Stimulated activated CD8-positive, alpha-beta memory T cell treated with anti-CD3 and anti-CD28 coated beads, Interleukin-12 subunit alpha, Interleukin-12 subunit beta, amount 100 ng/mL, for 24 hours (primary cell): Measurements from ENCODE around the gene ZNF182.
"Not testable (repeated sequence)": the region's sequence is repeated elsewhere in the genome, so short reads cannot be mapped to it uniquely, and the experiment has no call there.

Experiments
- DNase-seq: peaks from one replicate; pipeline ENCODE4 v3.0.0-alpha.2; 2020; ENCODE audit errors: extremely low read depth

Gene ZNF182

GRCh38 chrX:48001260-48001659, 2.5 kb downstream of the ZNF182 start:
- DNase-seq, result no peak

- no peak for DNase-seq
These were observed 11.1 kb downstream of the ZNF182 start for GRCh38 chrX:47992669-47993068.

GRCh38 chrX:47992095-47992380, 11.8 kb downstream of the ZNF182 start:
- no peak for DNase-seq

GRCh38 chrX:47991263-47992094, 12.3 kb downstream of the ZNF182 start:
- no peak for DNase-seq

- no peak for DNase-seq
These were observed 27.3 kb downstream of the ZNF182 start for GRCh38 chrX:47976254-47977151.

GRCh38 chrX:47973235-47973634, 30.6 kb downstream of the ZNF182 start:
- DNase-seq, result no peak

GRCh38 chrX:47965526-47965925, 38.3 kb downstream of the ZNF182 start:
- DNase-seq, result not testable (repeated sequence)

GRCh38 chrX:47961830-47962229, 42.0 kb downstream of the ZNF182 start:
- DNase-seq, result not testable (repeated sequence)

GRCh38 chrX:47960406-47960805, 43.4 kb downstream of the ZNF182 start:
- no peak for DNase-seq

- no peak for DNase-seq
These were observed 44.9 kb downstream of the ZNF182 start for GRCh38 chrX:47958761-47959342.

GRCh38 chrX:47958206-47958605, 45.6 kb downstream of the ZNF182 start:
- not testable (repeated sequence) for DNase-seq

GRCh38 chrX:47956016-47956415, 47.8 kb downstream of the ZNF182 start:
- no peak for DNase-seq

GRCh38 chrX:47955295-47955694, 48.5 kb downstream of the ZNF182 start:
- DNase-seq, result not testable (repeated sequence)

- no peak for DNase-seq
These were observed 62.4 kb downstream of the ZNF182 start for GRCh38 chrX:47941423-47941822.

GRCh38 chrX:47940448-47940847, 63.3 kb downstream of the ZNF182 start:
- no peak for DNase-seq

- no peak for DNase-seq
These were observed 66.9 kb downstream of the ZNF182 start for GRCh38 chrX:47936940-47937317.

GRCh38 chrX:47936224-47936939, 67.4 kb downstream of the ZNF182 start:
- peak; percentile 0 for DNase-seq

GRCh38 chrX:47933946-47934345, 69.8 kb downstream of the ZNF182 start:
- no peak for DNase-seq

- not testable (repeated sequence) for DNase-seq
These were observed 71.8 kb downstream of the ZNF182 start for GRCh38 chrX:47931970-47932369.

GRCh38 chrX:47927212-47927611, 76.6 kb downstream of the ZNF182 start:
- DNase-seq, result no peak
